Activated T-cell treated with anti-CD3 and anti-CD28 coated beads, Interleukin-2, amount 50 U/mL, for 4 hours (primary cell): Measurements from ENCODE around the gene CACNA1G. TPM values are rescaled to one million over a fixed set of nuclear protein-coding genes. Genes with fewer than 3 reads are reported as not detected.

Source experiments
- ATAC-seq, 2 donors: fragments of 200-7000 bp; cut with Tn5 transposase; one replicate each; pipeline ENCODE4 v1.10.0; 2021
- DNase-seq: peaks from one replicate; pipeline ENCODE4 v3.0.0-alpha.2; 2020
- H3K27me3 Mint-ChIP-seq: one replicate; pipeline ENCODE4 v1.8.0; 2021; ENCODE audit warnings: low read depth, mixed read lengths
- H3K36me3 Mint-ChIP-seq: one replicate; pipeline ENCODE4 v1.8.0; 2022; ENCODE audit warnings: mixed read lengths; ENCODE audit not compliant: insufficient read depth
- H3K4me1 Mint-ChIP-seq: one replicate; pipeline ENCODE4 v1.8.0; 2021; ENCODE audit warnings: low read depth, mixed read lengths
- H3K4me3 Mint-ChIP-seq: one replicate; pipeline ENCODE4 v1.8.0; 2021; ENCODE audit warnings: mild to moderate bottlenecking, moderate library complexity, mixed read lengths
- H3K9me3 Mint-ChIP-seq: one replicate; pipeline ENCODE4 v1.8.0; 2021; ENCODE audit warnings: mixed read lengths
- total RNA-seq, 3 donors: library from RNA; stranded (reverse); gene quantifications; one replicate each; pipeline ENCODE4 v1.2.1, GENCODE V29; 2021

CACNA1G gene
- total RNA-seq, 3 donors from 2014 or later = 0.03 TPM; not detected in 2

DNA sequence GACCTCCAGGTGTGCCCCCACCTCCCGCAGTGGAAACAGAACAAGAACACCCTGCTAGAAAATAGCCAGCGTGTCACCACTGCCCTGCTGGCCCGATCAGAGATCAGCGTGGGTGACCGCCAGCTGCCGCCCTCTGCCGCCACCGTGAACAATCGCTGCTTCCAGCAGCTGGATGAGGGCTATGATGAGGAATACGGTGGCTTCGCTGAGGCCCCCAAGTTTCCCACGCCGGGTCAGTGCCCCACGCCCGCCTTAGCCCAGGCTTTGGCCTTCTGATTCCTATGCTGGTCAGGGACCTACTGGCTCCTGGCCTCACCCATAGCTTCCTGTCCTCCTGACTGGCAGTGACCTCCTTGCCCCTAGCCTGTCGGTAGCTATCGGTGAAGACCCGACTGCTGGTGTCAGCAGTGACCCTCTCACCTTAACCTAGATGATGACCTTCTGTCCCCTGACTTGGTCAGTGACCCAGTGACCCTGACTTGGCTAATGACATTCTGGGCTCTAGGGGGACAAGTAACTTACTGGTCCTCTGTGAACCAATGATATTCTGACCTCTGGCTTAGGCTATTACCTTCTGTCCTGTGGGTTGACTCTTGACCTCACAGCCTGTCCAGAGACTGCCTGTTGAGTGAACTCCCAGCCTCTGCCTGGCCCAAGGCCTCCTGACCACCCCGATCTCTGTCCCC, 11.1 kb upstream of the CACNA1G start:
- Mint-ChIP-seq H3K27me3 (peaks cover 2% of the 10 kb centered on the region), H3K9me3 (no peaks in the 10 kb centered on the region), H3K4me3 (no peak overlapping the region), H3K4me1 (peaks cover 14% of the 10 kb centered on the region), H3K36me3 (no peaks in the 10 kb centered on the region)
- DNase-seq = no peak
- no peak for ATAC-seq

DNA sequence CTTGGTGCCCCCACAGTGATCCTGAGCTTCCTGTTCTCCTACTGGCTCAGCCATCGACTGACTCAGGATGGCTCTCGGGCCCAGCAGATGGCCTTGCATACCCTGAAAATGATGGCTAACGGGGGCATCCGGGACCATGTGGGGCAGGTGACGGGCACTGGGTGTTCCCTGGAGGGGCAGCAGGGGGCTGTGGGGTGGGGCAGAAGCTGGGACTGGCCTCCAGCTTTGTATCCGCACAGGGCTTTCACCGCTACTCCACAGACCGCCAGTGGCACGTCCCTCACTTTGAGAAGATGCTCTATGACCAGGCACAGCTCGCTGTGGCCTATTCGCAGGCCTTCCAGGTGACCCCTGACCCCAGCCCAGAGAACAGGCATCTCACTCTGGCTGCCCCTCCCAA, 10.5 kb upstream of the CACNA1G start:
- no peaks in the 10 kb centered on the region for H3K9me3 Mint-ChIP-seq
- no peak overlapping the region for H3K4me3 Mint-ChIP-seq
- H3K27me3 Mint-ChIP-seq = no peaks in the 10 kb centered on the region
- DNase-seq (no peak), ATAC-seq (no peak)
- peaks cover 14% of the 10 kb centered on the region for H3K4me1 Mint-ChIP-seq
- no peaks in the 10 kb centered on the region for H3K36me3 Mint-ChIP-seq

DNA sequence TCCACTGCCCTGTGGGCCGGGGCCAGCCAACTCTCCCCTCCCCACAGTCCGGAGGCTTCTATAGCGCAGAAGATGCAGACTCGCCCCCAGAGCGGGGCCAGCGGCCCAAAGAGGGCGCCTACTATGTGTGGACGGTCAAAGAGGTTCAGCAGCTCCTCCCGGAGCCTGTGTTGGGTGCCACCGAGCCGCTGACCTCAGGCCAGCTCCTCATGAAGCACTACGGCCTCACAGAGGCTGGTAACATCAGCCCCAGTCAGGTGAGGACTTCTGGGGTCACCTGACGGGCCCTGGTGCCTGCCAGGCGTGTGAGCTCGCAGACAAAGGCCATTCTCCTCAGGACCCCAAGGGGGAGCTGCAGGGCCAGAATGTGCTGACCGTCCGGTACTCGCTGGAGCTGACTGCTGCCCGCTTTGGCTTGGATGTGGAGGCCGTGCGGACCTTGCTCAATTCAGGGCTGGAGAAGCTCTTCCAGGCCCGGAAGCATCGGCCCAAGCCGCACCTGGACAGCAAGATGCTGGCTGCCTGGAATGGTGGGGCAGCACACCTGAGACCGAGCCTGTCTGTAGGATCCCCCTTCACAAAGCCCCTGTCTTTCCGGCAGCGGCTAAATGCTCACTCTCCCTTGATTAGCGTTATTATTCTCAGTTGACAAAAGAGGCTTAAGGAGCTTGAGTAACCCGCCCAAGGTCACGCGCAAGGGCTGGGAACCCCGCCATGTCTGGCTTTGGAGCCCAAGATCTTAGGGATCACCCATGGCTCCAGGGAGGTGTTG, 9.7 kb upstream of the CACNA1G start:
- no peaks in the 10 kb centered on the region for H3K36me3 Mint-ChIP-seq
- ATAC-seq (no peak), DNase-seq (no peak)
- peaks cover 14% of the 10 kb centered on the region for H3K4me1 Mint-ChIP-seq
- no peak overlapping the region for H3K4me3 Mint-ChIP-seq
- no peaks in the 10 kb centered on the region for H3K27me3 Mint-ChIP-seq
- no peaks in the 10 kb centered on the region for H3K9me3 Mint-ChIP-seq

DNA sequence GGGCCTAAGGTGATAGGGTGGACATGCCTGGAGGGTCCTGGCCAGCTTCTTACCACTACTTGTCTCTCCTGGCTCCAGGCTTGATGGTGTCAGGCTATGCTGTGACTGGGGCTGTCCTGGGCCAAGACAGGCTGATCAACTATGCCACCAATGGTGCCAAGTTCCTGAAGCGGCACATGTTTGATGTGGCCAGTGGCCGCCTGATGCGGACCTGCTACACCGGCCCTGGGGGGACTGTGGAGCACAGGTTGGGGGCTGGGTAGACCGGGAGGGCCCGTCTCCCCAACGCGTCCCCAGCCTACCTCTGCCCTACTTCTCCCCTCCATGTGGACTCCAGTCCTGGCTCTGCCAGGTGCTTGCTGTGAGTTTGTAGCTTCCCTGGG, 9.1 kb upstream of the CACNA1G start:
- Mint-ChIP-seq H3K4me3 (no peak overlapping the region), H3K4me1 (peaks cover 10% of the 10 kb centered on the region), H3K36me3 (no peaks in the 10 kb centered on the region), H3K27me3 (no peaks in the 10 kb centered on the region), H3K9me3 (no peaks in the 10 kb centered on the region)
- ATAC-seq (no peak), DNase-seq (no peak)

DNA sequence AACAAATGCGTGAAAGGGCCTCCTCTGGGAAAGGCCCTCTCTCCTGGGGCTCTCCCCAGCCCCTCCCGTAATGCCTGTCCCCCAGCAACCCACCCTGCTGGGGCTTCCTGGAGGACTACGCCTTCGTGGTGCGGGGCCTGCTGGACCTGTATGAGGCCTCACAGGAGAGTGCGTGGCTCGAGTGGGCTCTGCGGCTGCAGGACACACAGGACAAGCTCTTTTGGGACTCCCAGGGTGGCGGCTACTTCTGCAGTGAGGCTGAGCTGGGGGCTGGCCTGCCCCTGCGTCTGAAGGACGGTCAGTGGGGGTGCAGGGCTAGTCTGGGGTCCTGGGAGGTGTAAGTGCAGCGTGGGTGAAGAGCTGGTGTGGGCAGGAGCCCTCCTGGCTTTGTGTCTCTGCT, 8.6 kb upstream of the CACNA1G start:
- H3K27me3 Mint-ChIP-seq = no peaks in the 10 kb centered on the region
- ATAC-seq (no peak), DNase-seq (no peak)
- no peak overlapping the region for H3K4me3 Mint-ChIP-seq
- H3K4me1 Mint-ChIP-seq = peaks cover 6% of the 10 kb centered on the region
- no peaks in the 10 kb centered on the region for H3K36me3 Mint-ChIP-seq
- no peaks in the 10 kb centered on the region for H3K9me3 Mint-ChIP-seq

DNA sequence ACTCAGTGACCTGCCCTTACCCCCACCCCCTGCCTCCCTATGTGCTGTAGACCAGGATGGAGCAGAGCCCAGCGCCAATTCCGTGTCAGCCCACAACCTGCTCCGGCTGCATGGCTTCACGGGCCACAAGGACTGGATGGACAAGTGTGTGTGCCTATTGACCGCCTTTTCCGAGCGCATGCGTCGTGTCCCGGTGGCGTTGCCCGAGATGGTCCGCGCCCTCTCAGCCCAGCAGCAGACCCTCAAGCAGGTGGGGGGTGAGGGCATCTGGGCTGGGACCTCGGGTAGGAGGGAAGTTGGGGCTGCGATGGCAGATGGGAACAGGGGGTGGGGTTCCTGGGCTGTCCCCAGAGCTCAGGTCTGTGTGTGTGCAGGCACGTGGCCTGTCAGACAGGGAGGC, 6.3 kb upstream of the CACNA1G start:
- DNase-seq (no peak), ATAC-seq (no peak)
- Mint-ChIP-seq H3K36me3 (no peaks in the 10 kb centered on the region), H3K27me3 (peaks cover 18% of the 10 kb centered on the region), H3K4me3 (no peak overlapping the region), H3K4me1 (peaks cover 8% of the 10 kb centered on the region), H3K9me3 (no peaks in the 10 kb centered on the region)

DNA sequence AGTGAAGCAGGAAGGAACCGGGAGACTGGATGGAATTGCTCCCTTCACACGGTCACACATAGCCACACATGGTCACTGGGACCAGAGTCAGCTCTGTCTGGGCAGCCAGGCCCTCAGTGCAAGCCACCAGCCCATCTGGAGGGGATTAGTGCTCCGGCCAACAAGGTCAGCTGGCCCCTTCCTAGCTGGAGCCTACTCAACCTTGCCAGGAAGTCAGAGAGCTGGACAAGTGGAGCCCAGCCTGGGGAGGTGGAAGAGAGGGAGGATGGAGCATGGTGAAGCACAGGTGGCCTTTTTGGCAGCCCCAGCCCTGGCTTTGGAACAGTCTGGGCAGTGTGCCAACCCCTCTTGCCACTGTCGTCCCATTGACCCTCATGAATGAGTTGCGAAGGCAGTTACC, 3.7 kb upstream of the CACNA1G start:
- peaks cover 29% of the 10 kb centered on the region for H3K27me3 Mint-ChIP-seq
- DNase-seq = no peak
- ATAC-seq = no peak
- H3K4me3 Mint-ChIP-seq = no peak overlapping the region
- no peaks in the 10 kb centered on the region for H3K36me3 Mint-ChIP-seq
- H3K4me1 Mint-ChIP-seq = peaks cover 16% of the 10 kb centered on the region
- no peaks in the 10 kb centered on the region for H3K9me3 Mint-ChIP-seq

DNA sequence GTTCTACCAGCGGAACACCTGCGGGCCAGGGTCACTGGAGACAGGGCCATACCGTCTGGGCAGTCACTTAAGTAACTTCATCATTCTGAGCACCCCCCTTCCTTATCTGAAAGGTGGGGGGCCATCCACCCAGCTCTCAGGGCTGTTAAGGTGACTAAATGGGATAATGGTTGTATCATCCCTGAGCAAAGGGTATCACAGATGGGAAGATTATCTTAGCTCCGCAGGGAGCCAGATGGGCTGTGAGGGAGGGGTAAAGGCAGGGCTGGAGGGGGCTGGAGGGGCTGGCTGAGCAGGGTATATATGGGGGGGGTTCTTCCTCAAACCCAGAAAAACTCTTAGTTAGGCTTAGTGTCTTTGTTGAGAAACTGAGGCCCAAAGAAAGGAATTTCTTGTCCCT, 2.9 kb upstream of the CACNA1G start:
- no peaks in the 10 kb centered on the region for H3K9me3 Mint-ChIP-seq
- DNase-seq = no peak
- peaks cover 35% of the 10 kb centered on the region for H3K27me3 Mint-ChIP-seq
- ATAC-seq = no peak
- no peaks in the 10 kb centered on the region for H3K36me3 Mint-ChIP-seq
- peak overlapping the region; percentile 26 for H3K4me3 Mint-ChIP-seq
- H3K4me1 Mint-ChIP-seq = peaks cover 22% of the 10 kb centered on the region

DNA sequence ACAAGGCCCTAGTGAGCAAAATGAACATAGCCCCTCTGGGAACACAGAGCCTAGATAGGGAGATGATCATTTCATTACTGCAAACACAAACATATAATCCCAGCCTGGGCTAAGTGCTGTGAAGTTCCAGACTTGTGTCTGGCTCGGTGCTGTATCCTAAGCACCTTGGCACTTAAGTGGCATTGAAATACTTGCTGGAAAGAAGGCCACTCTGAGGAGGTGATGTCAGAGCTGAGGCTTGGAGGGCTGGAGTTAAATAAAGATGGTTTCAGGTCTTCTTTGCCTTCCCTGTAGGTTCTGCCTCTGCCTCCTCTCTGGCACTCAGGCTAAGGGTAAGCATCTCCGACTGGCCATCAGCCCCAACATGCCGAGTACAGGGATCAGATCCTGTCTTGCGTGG, 2.4 kb upstream of the CACNA1G start:
- H3K36me3 Mint-ChIP-seq = no peaks in the 10 kb centered on the region
- ATAC-seq (no peak), DNase-seq (no peak)
- no peak overlapping the region for H3K4me3 Mint-ChIP-seq
- no peaks in the 10 kb centered on the region for H3K9me3 Mint-ChIP-seq
- H3K4me1 Mint-ChIP-seq = peaks cover 22% of the 10 kb centered on the region
- peaks cover 38% of the 10 kb centered on the region for H3K27me3 Mint-ChIP-seq

DNA sequence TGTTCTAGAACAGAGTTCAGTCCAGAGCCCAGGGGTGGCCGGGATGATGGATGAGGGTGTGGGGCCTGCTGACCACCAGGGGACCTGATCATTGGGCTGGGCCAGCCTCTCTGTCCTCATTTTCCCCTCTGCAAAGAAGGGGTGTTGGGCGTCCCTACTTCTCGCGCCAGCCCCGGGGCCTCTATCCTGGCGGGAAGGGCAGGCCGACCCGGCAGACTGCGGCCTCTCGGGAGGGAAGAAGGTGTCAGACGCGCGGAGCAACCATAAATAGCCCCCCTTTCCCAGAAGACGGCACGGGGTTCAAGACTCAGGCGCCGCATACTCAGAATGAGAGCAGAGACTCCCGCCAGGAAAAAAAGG, 2.0 kb upstream of the CACNA1G start:
- no peak for ATAC-seq
- no peaks in the 10 kb centered on the region for H3K36me3 Mint-ChIP-seq
- no peaks in the 10 kb centered on the region for H3K9me3 Mint-ChIP-seq
- peaks cover 39% of the 10 kb centered on the region for H3K27me3 Mint-ChIP-seq
- peaks cover 22% of the 10 kb centered on the region for H3K4me1 Mint-ChIP-seq
- peak overlapping the region; percentile 40 for H3K4me3 Mint-ChIP-seq
- DNase-seq = no peak

DNA sequence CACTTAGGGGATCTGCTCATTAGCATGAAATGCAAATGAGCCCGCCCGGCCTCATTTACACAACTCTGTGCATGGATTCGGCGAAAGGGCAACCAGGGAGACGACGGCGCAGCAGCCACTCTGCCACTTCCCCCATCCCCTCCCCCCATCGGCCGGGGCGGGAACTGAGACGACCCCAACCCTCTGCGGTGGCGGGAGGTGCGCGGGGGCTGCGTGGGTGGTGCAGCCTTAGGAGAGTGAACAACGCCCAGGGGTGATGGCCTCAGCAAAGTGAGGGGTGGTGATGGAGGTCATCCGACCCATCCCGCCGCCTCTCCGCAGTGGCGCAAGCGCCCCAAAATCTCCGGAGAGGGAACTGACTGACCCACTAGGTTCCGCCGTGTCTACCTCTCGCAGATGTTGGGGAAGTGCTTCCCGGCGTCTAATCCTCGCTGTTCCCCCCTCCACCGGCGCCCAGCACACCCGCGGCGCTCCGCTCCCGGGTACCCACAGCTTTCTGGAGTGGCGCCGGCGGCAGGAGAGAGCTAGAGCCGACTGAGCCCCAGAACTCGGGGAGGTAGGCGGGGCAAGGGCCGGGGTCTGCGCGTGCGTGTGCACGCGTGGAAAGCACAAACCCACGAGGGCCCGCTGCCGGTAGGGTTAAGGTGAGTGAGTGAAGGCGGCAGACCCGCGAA, 1.4 kb upstream of the CACNA1G start:
- peaks cover 22% of the 10 kb centered on the region for H3K4me1 Mint-ChIP-seq
- ATAC-seq (no peak), DNase-seq (peak; percentile 13)
- no peaks in the 10 kb centered on the region for H3K9me3 Mint-ChIP-seq
- H3K36me3 Mint-ChIP-seq = no peaks in the 10 kb centered on the region
- H3K4me3 Mint-ChIP-seq = peak overlapping the region; percentile 48
- peaks cover 42% of the 10 kb centered on the region for H3K27me3 Mint-ChIP-seq

DNA sequence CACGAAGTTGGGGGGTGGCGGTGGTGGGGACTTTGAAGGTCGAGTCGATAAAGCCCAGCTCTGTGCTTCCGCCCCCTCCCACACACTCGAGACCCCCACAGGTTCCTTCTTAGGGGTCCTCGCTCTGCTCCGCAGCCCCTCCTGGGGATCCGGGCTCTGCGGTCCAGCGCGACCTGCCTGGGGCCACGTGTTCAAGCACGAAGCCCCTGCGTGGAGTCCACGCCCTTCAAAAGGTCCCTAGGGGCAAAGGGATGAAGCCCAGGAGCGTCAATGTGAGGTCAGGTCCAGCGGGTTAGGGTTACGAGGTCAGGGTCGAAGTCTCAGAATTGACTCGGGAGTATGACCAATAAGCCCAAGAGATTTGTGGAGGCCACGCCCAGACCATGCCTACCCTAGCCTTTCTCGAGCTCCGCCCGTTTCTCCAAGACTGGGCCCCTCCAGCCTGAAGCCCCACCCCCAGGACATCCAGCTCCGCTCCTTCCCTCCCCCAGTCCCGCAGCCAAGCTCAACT, 786 bp upstream of the CACNA1G start:
- DNase-seq = peak; percentile 20
- Mint-ChIP-seq H3K36me3 (no peaks in the 10 kb centered on the region), H3K27me3 (peaks cover 45% of the 10 kb centered on the region), H3K9me3 (no peaks in the 10 kb centered on the region), H3K4me3 (peak overlapping the region; percentile 76), H3K4me1 (peaks cover 22% of the 10 kb centered on the region)
- ATAC-seq = peak; percentile 21 to 23

DNA sequence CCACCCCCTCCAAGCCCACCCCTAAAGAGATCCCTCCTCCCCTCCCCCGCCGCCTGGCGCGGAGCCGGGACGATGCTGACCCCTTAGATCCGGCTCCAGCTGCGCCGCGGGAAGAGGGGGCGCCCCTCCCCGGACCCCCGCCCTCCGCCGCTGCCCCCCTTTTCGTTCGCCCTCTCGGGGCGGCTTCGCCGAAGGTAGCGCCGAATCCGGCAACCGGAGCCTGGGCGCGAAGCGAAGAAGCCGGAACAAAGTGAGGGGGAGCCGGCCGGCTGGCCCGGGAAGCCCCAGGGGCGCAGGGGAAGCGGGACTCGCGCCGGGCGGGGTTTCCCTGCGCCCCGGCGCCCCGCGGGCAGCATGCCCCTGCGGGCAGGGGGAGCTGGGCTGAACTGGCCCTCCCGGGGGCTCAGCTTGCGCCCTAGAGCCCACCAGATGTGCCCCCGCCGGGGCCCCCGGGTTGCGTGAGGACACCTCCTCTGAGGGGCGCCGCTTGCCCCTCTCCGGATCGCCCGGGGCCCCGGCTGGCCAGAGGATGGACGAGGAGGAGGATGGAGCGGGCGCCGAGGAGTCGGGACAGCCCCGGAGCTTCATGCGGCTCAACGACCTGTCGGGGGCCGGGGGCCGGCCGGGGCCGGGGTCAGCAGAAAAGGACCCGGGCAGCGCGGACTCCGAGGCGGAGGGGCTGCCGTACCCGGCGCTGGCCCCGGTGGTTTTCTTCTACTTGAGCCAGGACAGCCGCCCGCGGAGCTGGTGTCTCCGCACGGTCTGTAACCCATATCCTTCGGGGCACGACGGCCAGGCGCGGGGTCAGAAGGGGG, 623 bp downstream of the CACNA1G start:
- Mint-ChIP-seq H3K36me3 (no peaks in the 10 kb centered on the region), H3K4me3 (no peak overlapping the region), H3K9me3 (no peaks in the 10 kb centered on the region), H3K27me3 (peaks cover 57% of the 10 kb centered on the region), H3K4me1 (peaks cover 28% of the 10 kb centered on the region)
- no peak for DNase-seq
- ATAC-seq = peak; percentile 10 to 16

DNA sequence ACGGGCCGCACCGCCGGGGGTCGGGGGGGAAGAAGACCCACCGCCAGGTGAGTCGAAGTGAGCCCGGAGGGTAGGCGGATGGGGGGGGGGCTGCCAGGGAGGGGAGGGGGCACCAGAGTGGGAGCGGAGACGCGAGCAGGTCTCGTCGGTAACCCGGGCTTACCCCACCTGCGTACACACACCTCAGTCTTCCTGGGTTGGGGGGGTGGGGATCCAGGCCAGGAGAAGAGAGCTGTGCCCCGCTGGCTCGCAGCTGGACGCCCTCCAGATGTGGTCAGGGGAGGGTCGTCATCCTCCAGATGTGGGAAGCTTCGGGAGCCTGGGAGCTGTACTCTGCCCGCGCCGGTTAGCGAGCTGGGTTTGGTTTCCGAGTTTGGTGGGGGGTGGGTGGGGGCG, 1.2 kb downstream of the CACNA1G start:
- DNase-seq = no peak
- H3K4me1 Mint-ChIP-seq = peaks cover 28% of the 10 kb centered on the region
- H3K36me3 Mint-ChIP-seq = no peaks in the 10 kb centered on the region
- peaks cover 64% of the 10 kb centered on the region for H3K27me3 Mint-ChIP-seq
- no peaks in the 10 kb centered on the region for H3K9me3 Mint-ChIP-seq
- H3K4me3 Mint-ChIP-seq = no peak overlapping the region
- no peak for ATAC-seq
